ENCODE measurements around the gene DUSP7.

DUSP7 gene

DNA sequence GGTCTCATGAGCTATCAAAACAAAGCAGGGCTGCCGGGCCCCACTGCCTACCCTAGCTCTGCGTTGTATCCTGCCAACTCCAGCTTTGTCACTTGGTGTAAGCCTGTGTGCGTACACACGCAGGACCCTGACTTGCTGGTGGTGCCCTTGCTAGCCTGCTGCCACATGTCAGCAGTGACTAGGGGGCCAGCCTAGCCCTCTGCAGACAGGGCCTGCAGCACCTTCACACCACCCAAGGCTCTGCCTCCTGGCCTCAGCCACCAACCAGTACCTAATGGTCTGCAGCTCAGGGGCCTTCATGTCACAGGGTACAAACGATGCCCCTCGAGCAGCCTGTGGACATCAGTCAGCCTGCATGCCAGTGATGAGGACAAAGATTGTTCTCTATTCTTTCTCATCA, 30.1 kb upstream of the DUSP7 start:
- no peak for FAIRE-seq

DNA sequence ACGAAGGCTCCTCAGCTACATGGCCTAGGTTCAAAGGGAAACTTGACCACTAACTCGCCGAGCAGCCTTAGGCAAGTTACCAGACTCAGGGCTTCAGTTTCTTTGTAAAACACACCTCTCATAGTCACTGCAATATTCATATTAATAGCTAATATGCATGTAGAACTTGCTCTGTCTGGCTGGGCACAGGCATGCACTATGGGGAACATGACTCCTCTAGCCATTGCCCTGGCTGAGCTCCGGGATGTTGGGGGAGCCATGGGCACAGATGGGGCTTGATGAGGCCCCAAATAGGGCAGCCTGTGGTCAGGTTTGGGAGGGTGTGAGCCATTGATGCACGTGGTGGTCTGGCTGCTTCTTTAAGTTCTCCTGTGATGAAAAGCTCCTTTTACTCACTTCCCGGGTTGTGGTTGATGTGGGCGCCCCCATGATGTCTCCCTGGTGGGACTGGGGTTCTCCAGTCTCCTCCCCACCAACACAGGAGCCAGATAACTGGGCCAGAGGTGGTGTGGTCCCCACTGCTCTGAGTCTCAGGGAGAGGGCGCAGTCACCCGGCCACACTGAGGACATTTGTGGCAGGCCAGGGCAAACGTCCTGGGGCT, 29.4 kb upstream of the DUSP7 start:
- FAIRE-seq = no peak

DNA sequence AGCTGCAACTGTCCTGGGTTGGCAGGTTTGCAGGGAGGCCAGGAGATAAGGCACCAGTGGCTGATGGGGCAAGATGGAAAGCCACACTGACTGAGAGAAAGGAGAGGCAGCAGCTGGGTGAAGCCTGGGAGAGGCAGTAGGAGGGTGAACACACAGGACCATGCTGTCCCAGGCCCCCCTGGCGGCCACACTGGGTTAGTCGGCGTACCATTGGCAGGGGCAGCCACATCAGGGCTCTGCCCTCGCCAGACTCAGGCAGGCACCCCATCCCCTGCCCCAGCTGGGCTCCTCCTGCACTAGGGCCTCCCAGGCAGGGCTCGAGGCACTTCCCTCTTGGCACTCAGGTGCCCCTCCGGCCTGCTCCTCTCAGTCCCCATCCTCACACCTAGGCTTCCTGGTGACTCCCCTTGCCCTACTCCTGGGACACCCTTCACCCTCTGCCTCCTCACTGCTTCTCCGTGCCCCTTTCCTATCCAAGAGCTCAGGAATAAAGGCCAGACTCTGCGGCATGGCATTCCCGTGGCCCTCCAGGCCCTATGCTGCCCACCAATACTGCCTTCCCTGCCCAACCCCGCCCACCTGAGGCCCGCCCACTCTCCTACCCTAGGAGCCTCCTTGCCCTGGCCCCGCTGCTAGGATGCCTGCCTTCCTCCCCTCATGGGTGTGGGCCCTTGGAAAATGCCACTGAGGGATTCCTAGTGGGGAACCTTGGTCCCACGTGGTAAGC, 28.7 kb upstream of the DUSP7 start:
- no peak for FAIRE-seq

DNA sequence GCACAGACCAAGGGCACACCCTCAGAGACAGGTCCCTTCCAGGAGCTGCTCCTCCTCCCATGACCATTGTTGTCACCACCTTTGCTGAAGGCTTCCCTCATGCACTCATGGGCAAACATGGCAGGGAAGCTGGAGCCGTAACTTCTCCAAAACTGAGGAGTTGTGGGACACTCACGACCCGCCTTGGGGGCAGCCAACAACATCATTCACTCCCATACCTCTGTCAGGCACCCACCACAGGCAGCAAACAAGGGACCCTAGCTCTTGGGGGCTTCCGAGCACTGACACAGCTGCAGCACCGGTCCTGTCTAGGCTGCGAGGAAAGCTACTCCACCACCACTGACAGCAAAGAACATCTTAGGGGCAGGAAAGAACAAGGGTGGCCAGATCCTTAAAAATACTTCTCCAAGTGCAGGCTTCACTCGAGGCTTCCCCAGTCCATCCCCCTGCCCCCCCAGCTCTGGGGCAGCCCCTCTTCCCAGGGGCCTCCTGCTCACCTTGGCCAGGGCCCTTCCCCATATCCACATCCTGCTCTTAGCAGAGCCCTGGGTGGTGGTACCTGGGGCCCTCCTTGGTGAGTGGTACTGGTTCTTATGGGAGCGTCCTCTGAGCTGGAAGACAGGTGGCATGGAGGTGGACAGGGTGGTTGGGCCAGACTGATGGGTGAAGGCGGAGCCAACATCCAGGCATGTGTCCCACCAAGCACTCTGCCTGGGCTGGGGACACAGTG, 28.0 kb upstream of the DUSP7 start:
- no peak for FAIRE-seq

DNA sequence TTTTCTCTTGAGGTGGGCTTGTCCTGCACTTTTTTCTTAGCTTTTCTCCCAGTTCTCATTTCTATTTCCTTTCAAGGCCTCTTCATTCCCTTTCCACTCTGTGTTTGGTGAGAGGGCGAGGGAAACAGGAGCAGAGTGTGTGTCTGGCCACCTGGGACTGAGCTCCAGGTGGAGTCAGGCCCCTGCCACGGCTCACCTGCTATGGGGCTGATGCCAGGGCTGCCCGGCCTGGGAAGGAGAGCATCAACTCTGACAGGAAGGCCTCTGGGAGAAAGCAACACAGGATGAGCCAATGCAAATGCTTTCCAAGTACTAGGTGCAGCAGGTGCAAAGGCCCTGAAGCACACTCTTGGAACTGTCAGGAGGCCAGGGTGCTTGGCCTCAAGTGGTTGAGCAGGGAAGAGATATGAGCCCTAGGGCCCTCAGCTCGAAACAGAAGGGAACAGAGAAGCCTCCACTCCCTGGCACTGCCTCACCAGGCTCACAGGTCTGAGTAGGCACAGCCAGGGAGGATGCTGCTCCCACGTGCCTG, 27.3 kb upstream of the DUSP7 start:
- FAIRE-seq = no peak

DNA sequence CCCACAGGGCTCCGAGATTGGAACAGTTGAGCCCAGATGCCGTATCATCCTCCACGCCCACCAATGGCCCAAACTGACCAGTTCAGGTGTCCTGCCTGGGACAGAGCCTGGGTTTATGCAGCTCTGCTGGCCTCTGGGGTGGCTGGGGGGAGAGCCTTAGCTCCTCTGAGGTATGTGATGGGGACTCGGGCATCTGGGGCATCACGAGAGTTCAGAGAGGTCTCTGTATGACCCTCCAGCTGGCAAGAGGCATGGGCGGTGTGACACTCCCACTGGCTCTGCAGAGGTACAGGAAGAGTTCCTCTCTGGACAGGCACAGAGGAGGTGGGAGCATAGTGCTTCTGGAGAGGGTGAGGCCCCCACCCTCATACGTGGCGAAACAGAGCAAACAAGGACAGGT, 26.6 kb upstream of the DUSP7 start:
- no peak for FAIRE-seq

DNA sequence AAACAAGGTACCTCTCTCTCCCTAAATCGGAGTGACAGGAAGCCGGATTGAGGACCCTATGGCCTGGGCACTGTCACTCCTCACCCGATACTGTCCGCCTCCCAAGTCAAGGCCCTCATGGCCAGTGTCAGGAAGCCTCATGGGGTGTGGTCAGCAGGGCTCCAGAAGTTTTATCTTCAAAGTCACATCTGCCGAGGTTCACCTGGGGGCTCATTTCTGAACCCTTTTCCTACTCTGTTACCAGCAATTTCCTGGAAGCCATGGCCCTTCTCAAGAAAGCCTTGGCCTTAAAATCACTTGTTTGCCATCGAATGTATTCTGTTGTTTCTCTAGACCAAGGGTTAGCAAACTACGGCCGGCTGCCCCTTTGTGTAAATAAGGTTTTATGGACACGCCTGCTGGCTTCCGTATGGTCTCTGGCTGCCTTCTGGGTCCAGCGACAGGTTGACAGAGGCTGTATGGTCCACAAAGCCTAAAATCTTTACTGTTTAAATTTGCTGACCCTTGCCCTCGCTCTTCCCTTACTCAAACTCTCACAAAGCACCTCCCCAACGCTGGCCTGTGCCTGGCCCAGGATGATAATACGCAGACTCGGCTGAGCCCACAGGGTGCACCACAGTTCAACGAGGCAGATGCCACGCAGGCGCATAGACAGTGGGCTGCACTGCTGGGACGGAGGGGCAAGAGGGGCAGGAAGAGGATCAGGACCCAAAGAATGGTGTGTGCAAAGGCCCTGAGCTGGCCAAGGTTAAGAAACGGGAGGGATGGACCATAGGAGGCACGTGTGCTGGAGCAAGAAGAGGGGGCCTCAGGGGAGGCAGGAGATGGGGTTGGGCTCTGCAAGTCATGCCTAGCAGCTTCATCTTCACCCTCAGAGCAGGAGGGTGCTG, 24.7 kb upstream of the DUSP7 start:
- no peak for FAIRE-seq

DNA sequence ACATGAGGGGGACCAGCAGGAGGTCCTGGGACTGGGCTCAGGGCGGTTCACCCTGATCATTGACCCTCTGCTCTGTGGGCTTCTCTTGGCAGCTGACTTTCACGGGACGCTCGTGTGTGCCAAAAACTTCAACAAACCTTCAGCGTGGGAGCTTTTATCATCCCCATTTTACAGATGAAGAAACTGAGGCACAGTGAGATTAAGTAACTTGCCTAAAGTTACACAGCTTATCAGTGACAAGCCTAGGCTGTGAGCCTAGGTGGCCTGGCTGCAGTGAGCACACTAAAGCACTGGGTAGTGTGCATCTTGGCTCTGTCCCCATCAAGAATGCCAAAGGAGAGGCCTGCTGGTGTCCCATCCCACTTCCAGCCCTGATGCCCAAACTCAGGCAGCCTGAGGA, 23.6 kb upstream of the DUSP7 start:
- no peak for FAIRE-seq

DNA sequence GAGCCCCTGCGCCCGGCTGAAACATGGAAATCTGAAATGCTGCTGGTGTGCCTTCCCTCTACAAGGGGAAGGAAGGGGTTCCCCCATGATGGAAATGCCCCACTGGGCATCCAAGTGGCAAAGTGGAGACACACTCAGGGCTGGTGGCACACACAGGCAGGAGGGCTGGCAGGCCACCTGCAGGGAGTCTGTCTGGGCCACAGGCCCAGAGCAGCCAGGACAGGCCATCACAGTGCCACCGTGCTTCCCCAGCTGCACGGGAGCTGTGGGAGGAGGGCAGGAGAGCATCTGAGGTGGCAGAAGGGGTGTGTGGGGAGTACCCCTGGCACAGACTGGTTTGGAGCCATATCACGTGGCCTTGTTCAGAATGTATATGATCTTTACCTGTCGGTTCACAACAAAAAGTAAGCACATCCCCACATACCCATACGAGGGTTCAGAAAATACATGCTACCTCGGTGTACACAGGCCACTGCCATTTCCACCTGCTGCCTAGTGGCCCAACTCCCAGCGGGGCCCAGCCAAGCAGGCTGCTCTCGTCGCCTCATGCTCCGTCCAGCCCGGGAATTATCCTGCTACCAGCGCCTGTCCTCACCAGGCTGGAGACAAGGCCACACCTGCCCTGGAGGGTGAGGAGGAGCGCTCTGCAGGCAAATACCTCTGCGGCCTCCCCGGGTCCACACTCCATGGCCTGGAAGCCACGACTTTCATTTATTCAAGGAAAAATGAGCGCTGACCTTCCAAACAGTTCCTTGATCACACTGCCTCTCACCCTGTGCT, 22.6 kb upstream of the DUSP7 start:
- FAIRE-seq = no peak

DNA sequence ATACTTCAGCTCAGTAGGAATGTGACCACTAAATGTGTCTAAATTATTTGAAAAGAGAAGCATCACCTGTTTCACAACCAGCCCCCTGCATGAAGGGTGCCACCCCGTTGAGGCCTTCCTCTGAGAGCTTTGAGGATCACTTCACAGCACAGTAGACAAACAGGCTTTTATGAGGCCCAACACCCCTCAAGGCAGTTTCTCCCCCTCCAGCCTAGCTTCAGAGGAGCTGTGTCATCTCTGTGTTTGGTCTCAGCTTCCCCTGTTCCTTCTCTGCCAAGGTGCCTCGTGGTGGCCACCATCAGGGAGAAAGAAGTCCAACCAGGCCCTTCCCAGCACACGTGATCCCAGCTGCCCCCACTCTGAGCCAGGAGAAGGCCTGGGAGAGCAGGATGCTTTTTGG, 21.6 kb upstream of the DUSP7 start:
- FAIRE-seq = no peak

DNA sequence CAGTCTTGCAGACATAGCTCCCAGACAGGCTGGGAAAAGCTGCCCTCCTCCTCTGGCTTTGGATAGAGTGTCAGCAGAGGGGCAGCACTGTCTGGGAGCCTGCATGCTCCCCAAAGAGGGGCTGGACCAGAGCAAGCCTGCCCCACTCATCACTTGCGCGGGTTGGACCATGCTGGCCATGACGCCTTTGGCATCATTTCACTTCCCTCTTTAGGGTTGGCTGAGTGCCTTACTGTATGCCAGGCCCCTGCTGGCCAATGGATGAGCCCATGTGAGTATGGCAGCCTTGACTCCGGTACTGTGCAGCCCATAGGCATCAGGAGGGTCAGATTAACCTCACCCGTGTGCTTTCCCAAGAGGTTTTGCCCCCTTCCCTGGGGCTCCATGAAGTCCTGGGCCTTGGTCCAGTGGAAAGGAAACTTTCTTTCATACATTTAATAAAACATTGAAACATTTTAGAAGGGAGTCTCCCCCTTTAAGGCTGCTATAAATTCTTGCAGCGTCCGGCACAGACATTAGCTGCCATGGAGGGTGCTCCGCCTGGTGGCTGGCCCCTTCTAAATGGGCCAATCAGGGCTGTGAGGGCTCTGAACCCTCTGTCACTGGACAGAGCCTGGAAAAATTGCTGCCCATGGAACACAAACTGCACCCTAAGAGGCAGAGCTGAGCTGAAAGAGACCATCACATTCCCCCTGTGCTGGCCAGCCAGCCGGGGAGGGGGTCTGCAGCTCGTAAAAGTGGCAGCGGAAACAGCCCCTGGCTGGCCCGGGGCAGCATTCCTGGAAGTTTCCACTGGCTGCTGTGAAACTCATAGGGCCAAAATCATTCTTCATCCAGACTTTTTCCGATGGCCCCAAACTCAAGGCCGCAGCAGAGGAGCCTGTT, 20.8 kb upstream of the DUSP7 start:
- no peak for FAIRE-seq

DNA sequence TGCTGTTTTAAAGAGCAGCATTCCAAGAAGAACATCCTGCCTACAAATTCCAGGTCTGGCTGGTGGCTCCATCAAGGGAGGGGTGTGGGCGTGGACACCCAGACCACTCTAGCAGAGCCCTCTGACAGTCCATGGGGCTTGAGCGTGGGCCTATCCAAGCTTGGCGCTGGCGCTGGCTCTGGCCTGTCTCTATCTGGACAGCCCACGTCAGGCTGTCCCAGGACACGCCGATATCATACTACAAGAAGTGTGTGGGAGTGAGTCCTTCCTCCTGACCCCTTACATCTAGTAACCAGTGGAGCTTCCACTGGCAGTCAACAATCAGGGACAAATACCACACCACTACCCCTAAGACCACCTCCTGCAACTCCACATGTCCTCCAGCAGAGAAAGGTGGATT, 17.1 kb upstream of the DUSP7 start:
- FAIRE-seq = no peak

DNA sequence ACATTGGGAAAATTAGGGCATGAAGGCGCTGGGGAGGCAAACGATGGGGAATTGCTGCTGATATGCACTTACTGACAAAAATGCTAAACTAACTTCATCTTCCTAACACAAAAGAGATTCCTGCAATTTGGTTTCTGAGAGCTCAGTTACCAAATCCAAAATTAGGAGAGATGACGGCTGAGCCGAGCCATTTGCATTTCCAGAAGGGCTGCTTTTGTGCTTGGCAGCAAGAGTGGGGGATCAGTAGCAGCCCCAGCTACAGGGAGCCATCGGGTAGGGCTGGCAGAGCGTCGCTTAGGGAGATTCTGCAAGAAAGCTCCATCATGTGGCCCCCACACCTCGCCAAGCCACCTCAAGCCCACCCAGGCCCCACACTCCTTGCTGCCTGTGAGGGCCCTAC, 16.1 kb upstream of the DUSP7 start:
- no peak for FAIRE-seq

DNA sequence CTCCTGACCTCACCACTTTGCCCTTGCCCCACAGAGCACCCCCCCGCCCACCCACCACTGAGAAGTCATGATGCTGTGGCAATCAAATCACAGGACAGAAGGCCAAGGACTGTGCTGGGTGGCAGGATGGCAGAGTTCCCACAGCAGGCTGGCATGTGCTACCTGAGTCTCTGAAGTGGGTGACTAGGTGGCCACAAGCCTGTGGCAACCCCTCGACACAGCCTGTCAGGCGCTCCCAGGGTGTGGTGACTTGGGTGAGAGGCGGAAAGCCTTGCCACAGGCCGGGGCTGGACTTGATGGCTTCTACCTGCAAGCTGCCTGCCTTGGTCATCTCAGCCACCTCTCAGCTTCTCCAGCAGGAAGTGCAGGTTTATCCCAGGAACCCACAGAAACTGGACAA, 15.6 kb upstream of the DUSP7 start:
- FAIRE-seq = no peak

DNA sequence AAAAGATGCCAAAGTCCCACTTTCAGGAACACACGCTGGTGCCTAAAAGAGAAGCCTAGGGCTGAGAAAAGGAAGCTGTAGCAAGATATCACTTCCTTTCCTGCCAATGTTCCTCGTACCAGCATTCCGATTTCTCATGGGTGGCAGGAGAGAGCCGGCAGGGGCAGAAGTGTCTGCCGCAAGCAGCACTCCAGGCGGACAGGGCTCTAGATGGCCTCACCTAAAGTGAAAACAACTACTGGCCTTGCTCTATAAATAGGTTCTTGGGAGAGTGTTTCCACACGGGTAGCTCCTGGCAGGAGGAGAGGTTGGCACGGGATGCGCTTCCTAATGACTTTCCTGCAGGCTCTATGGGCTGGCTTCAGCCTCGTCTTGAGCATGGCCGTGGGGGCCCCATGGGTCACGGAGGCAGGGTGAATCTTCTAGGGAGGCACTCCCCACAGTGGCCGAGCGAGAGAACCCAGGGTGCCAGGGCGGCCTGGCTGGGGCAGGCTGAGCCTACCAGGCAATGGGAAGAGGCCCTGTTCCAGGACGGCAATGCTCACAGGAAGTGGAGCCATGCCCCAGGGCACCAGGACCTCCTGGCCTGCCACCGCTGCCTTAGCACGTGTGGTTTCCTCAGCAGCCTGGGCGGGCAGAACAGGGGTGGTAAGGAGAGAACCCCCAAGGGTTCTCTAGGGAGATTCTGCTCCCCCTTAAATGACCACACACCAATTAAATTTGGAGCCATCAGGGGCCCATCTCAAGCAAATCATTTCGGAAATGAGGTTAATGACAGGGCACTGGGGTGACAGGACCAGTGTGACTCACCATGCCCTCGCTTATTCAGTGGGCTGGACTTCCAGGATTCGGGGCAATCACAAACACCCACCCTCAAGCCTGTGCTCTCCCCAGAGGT, 14.6 kb upstream of the DUSP7 start:
- no peak for FAIRE-seq

DNA sequence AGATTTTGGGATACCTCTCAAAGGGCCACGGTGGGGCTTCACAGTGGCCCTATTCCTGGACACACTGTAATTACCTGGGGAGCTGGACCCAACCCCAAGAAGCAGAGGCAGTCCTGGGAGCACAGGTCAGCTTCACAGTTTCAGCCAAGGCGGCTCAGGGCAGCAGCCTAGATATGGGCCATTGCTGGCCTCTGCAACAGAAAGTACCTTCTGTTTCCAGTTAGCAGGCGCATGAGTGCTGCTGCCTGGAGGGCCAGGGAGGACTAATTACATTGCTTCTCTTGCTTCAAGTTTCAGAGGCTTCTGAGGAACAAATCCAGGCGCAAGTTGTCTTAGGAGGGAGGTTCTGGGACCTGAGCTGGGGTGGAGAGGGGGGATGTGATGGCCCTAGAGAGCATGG, 13.5 kb upstream of the DUSP7 start:
- FAIRE-seq = no peak

DNA sequence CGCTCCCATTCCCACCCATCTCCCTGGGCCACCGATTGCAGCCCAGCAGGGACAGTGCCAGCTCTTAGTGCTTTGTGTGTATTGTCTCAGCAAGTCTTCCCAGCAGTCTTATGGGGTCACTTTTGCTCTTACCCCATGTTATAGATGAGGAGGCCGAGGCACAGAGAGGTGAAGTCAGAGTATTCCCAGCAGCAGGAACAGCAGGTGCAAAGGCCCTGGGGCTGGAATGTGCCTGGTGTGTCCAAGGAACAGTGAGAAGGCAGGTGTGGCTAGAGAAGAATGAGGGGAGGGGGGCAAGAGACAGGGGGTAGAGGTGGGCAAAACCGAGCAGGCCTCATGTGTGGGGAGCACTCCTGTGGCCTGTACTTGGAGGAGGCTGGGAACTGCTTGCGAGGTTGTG, 12.8 kb upstream of the DUSP7 start:
- no peak for FAIRE-seq

DNA sequence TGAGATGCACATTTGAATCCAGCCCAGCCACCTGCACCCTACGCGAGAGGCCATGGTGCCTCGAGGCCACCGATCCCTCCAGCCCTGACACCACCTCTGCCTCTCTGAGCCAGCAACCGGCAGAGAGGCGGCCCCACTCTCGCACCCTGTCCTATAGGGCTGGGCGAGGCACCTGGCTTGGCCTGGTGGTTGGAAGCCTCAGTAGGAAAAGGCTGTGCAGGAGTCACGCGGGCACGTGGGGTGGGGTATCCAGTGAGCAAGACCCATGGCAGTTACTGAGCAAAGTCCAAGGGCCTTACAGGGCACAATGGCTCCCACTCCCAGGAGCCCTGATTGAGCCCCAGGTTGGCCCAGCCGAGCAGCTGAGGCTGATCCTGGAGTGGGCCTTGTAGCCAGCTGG, 12.4 kb upstream of the DUSP7 start:
- no peak for FAIRE-seq

DNA sequence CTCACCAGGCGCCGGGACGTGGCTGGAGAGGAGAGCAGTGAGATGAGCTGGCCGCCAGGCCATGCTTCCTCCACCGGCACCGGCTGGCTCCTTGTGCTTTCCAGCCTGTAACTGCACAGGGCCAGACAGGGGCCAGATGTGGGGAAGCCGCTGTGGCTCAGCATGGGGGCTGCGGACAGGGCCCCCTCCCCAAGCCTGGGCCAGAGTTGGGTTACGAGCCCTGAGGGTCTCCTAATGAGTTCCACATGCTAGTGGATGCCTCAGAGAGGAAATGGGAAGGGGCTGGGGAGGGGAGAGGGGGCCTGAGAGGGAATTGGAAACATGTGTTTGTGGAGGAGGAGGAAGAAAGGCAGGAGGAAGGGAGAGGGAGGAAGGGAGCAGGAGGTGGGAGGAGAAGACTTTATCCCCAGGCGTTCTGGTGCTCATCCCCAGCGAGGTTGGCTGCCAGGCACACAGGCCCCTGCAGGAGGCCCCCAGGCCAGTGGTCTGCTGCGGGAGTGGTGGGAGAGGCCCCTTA, 11.7 kb upstream of the DUSP7 start:
- no peak for FAIRE-seq

DNA sequence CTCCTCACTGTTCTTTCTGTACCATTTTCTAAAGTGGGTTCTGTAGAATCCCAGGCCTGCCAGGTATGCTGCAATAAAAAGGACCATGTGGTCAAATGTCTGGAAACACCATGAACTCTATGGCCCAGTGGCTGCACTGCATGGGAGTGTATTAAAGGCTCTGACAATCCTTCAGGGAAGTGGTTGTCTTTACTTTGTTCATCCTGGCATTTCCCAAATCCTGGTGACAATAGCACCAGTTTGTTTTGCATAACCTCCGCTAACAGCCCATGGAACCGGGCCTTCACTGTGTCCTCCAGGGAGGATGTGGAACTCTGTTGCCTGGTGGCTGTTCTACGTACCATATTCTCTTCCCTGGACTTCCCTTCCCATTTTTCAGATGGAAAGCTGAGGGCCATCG, 11.2 kb upstream of the DUSP7 start:
- no peak for FAIRE-seq

Data from colon (tissue), 2 donors.